NT2/D1 (cell line): ENCODE measurements around the gene CD40LG.

Source experiments
- DNase-seq: peaks from one replicate; pipeline ENCODE4 v3.0.0-alpha.2; 2011; ENCODE audit warnings: low read depth, low spot score
- H3K27me3 ChIP-seq: 2 replicates; pipeline ENCODE4 v1.6.0; 2011; ENCODE audit warnings: mild to moderate bottlenecking; ENCODE audit not compliant: insufficient read length, insufficient read depth
- H3K36me3 ChIP-seq: 2 replicates; pipeline ENCODE4 v1.6.1; 2011; ENCODE audit warnings: mild to moderate bottlenecking, low read length, mixed read lengths; ENCODE audit not compliant: insufficient read depth, insufficient read length
- H3K4me1 ChIP-seq: 2 replicates; pipeline ENCODE4 v1.5.1; 2011; ENCODE audit not compliant: insufficient read depth, insufficient read length
- H3K4me3 ChIP-seq: 2 replicates; pipeline ENCODE4 v1.5.1; 2011; ENCODE audit warnings: low read depth; ENCODE audit not compliant: insufficient read length
- H3K9ac ChIP-seq: 2 replicates; pipeline ENCODE4 v1.6.0; 2011; ENCODE audit warnings: low read depth; ENCODE audit not compliant: insufficient read length
- H3K9me3 ChIP-seq: 2 replicates; pipeline ENCODE4 v1.5.1; 2011; ENCODE audit warnings: mild to moderate bottlenecking, low read length; ENCODE audit not compliant: insufficient read depth
- SUZ12 ChIP-seq: IDR thresholded peaks from 2 replicates; pipeline ENCODE4 v1.6.1; 2011; ENCODE audit not compliant: insufficient read length, insufficient read depth; ENCODE audit errors: extremely low read depth
- YY1 ChIP-seq: IDR thresholded peaks from 2 replicates; pipeline ENCODE4 v1.6.1; 2011; ENCODE audit not compliant: insufficient read length, insufficient read depth
- ZNF274 ChIP-seq: IDR thresholded peaks from 2 replicates; pipeline ENCODE4 v1.6.1; 2011; ENCODE audit warnings: mild to moderate bottlenecking, low read depth, low read length

The CD40LG gene

DNA sequence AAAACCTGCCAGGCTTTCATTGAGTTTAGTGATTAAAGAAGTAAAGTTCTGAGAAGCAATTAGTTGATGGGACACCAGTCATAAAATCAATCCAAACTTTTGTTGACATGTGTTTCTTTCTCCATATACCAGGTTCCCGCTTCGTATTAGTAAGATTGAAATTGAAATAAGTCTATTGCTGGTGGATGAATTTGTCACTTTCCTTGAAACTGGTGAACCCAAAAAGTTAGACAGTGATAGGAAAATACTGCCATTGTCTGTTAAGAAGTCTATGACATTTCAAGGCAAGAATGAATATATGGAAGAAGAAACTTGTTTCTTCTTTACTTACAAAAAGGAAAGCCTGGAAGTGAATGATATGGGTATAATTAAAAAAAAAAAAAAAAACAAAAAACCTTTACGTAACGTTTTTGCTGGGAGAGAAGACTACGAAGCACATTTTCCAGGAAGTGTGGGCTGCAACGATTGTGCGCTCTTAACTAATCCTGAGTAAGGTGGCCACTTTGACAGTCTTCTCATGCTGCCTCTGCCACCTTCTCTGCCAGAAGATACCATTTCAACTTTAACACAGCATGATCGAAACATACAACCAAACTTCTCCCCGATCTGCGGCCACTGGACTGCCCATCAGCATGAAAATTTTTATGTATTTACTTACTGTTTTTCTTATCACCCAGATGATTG lies at the start of gene CD40LG:
CD40LG (plus strand) TSS at position 482 of the 684 bp plus-strand sequence; CDS start at position 573, 91 bp downstream.
- Histone ChIP-seq H3K9ac (no peak within 1 kb of the TSS), H3K9me3 (no peaks in the 10 kb centered on the region), H3K36me3 (no peaks in the 10 kb centered on the region), H3K27me3 (no peaks in the 10 kb centered on the region), H3K4me3 (no peak within 1 kb of the TSS), H3K4me1 (no peaks in the 10 kb centered on the region)
- TF ChIP-seq YY1, result no peak
- no peak for TF ChIP-seq SUZ12
- no peak for TF ChIP-seq ZNF274
- DNase-seq, result no peak

DNA sequence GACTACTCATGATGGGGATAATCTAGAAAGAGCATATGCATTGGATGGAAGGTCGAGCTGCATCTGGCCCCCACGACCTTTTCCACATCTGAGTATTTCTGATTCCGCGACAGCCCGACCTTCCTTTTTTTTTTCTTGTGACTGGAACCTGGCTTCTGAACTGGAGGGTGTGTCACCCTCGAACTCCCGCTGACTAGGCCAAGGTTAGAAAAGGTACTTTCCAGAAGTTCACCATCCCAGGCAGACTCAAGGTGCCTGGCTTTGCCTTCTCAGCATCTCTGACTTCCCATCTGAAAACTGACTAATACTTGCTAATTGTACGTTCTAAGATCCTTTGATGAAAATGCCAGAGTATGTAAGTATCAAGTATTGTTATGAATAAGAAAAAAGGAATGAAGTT lies 49.3 kb upstream of the CD40LG start:
- TF ChIP-seq ZNF274, result no peak
- TF ChIP-seq YY1, result no peak
- TF ChIP-seq SUZ12, result no peak
- no peaks in the 10 kb centered on the region for H3K4me1 ChIP-seq
- H3K4me3 ChIP-seq, result no peak overlapping the region
- H3K36me3 ChIP-seq, result no peaks in the 10 kb centered on the region
- no peaks in the 10 kb centered on the region for H3K9me3 ChIP-seq
- no peak for DNase-seq
- no peak overlapping the region for H3K9ac ChIP-seq
- H3K27me3 ChIP-seq, result no peaks in the 10 kb centered on the region

DNA sequence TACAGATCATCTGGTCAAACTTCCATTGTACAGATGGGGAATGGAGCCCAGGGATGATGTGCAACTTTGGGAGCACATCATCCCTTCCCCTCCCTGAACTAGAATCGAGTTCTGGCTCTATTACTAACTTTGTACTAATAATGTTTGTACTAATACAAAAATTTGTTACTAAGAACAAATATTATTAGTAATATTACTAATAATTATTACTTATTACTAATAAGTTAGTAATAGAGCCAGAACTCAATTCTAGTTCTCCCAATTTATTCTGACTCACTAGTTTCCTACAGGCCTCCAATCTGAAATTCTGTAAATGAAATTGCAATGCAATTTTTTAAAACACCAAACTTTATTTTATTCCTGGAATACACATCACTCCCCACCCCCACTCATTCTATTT lies 47.9 kb upstream of the CD40LG start:
- H3K9me3 ChIP-seq, result no peaks in the 10 kb centered on the region
- no peaks in the 10 kb centered on the region for H3K36me3 ChIP-seq
- no peaks in the 10 kb centered on the region for H3K4me1 ChIP-seq
- TF ChIP-seq YY1 (no peak), SUZ12 (no peak), ZNF274 (no peak)
- DNase-seq, result no peak
- no peak overlapping the region for H3K4me3 ChIP-seq
- H3K9ac ChIP-seq, result no peak overlapping the region
- no peaks in the 10 kb centered on the region for H3K27me3 ChIP-seq

DNA sequence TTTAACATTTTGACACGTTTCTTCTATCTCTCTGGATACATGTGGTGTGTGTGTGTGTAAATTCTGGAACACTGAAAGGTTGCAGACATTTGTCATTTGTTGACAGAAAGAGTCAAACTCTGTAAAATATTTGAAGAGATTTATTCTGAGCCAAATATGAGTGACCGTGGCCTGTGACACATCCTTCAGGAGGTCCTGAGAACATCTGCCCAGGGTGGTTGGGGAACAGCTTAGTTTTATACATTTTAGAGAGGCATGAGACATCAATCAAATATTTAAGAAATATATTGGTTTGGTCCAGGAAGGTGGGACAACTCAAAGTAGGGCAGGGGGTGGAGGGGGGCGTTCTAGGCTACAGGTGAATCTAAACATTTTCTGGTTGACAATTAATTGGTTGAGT lies 40.7 kb upstream of the CD40LG start:
- H3K27me3 ChIP-seq, result no peaks in the 10 kb centered on the region
- no peak overlapping the region for H3K4me3 ChIP-seq
- no peak overlapping the region for H3K9ac ChIP-seq
- H3K9me3 ChIP-seq, result no peaks in the 10 kb centered on the region
- TF ChIP-seq SUZ12 (no peak), YY1 (no peak), ZNF274 (no peak)
- DNase-seq, result no peak
- no peaks in the 10 kb centered on the region for H3K36me3 ChIP-seq
- no peaks in the 10 kb centered on the region for H3K4me1 ChIP-seq

DNA sequence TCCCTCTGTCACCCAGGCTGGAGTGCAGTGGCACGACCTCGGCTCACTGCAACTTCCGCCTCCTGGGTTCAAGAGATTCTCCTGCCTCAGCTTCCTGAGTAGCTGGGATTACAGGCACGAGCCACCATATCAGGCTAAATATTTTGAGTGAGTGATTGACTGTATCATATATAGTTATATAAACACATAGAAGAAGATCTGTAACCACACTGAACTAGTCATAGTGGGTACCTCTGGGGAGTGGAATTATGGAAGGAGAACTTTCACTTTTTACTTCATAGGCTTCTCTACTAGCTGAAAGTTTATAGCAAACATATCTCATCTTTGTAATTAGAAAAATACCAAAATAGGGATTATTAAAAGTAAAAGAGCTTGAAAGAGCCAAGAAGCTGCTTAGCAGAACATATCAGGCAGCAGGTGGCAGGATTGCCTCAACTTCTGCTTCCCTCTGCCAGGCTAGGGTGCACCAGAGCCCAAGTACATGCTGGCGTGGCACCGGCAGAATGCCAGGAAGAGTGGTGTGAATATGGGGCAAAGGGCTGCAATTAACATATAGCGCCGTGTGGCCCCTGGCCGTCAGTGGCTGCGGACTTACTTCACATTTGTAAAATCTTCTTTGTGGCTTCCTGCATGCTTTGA lies 39.5 kb upstream of the CD40LG start:
- H3K27me3 ChIP-seq, result no peaks in the 10 kb centered on the region
- peak; percentile 13 for DNase-seq

DNA sequence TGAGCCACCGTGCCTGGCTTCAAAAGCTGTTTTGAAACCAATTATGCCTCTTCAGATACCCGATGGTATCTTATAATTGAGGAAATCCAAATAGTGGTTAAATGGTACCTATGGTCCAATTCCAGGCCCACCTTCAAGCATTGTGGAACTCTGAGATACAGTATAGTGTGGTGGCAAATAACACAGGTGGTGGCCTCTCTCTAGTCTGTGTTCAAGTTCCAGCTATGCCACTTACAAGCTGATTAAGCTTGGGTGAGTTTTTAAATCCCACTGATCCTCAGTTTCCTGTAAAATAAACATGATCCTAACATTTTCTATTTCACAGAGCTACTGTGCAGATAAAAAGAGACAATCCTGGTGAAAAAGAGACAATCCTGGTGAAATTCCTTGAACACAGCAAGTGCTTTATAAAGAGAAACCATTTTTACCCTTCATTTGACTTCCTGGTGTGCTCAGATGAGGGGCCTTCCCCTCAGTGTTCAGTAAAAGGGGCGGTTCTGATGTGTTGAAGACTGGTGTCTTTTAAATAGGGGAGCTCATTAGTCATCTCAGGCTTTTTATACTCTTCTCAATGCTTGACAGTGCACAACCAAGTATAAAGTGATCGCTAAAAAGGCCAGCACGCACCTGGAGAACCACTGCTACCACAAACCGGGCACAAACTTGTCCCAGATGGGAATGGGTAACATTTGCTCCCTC lies 30.8 kb upstream of the CD40LG start:
- H3K9me3 ChIP-seq, result no peaks in the 10 kb centered on the region
- no peak for DNase-seq
- H3K9ac ChIP-seq, result no peak overlapping the region
- H3K27me3 ChIP-seq, result no peaks in the 10 kb centered on the region
- H3K4me3 ChIP-seq, result no peak overlapping the region
- no peak for TF ChIP-seq YY1
- TF ChIP-seq ZNF274, result no peak
- TF ChIP-seq SUZ12, result no peak
- no peaks in the 10 kb centered on the region for H3K36me3 ChIP-seq
- no peaks in the 10 kb centered on the region for H3K4me1 ChIP-seq

More for the DNA sequence above, 39.5 kb upstream of the CD40LG start:
- Histone ChIP-seq H3K9ac (no peak overlapping the region), H3K4me3 (no peak overlapping the region), H3K9me3 (no peaks in the 10 kb centered on the region), H3K4me1 (no peaks in the 10 kb centered on the region), H3K36me3 (no peaks in the 10 kb centered on the region)
- no peak for TF ChIP-seq SUZ12
- TF ChIP-seq ZNF274, result no peak

DNA sequence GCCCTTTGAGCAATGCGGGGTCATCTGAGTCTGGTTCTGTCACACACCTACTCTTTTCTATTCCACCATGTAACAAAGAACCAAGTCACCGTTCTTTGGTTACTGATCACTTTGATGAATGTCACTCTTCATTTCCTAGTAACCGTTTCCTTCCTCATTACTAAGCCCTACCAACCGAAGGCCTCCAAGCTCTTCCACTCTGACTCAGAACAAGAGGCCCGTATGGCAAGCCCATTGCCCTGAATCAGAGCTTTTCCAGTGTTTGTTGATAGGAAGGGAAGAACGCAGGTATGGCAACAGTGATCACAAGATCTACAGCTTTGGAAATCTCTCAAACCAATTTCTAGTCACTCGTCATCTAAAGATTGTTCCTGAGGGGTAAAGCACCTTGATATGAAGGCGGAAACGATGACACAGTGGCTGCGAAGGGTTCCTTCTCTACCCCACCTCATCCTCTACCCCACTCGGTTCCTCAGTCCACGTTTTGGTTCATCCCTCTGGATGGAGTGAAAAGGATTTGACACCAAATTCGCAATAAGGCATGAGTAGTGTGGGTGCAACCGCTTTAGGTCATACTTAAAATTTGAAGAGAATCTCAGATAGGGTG lies 28.0 kb upstream of the CD40LG start:
- no peak for DNase-seq
- H3K27me3 ChIP-seq, result no peaks in the 10 kb centered on the region
- no peak overlapping the region for H3K9ac ChIP-seq
- no peak for TF ChIP-seq YY1
- no peak for TF ChIP-seq ZNF274
- TF ChIP-seq SUZ12, result no peak
- no peaks in the 10 kb centered on the region for H3K4me1 ChIP-seq
- H3K36me3 ChIP-seq, result no peaks in the 10 kb centered on the region
- no peak overlapping the region for H3K4me3 ChIP-seq
- no peaks in the 10 kb centered on the region for H3K9me3 ChIP-seq
